B cell (primary cell): ENCODE measurements around the gene RTN4IP1.

Experiments
- EZH2 ChIP-seq: IDR thresholded peaks from 2 replicates; pipeline ENCODE4 v1.6.1; 2012; ENCODE audit warnings: borderline replicate concordance, low read depth, mild to moderate bottlenecking, moderate library complexity, low read length; ENCODE audit not compliant: insufficient read depth, poor library complexity, severe bottlenecking
- TF ChIP-seq, protein P1 (sequence below): fragments of 200-600 bp; IDR thresholded peaks from one replicate; pipeline ENCODE4 v1.8.0; 2022; ENCODE audit warnings: antibody characterized with exemption, mild to moderate bottlenecking

GRCh38 chr6:106639812-106640211 lies 10.5 kb upstream of the RTN4IP1 start:
- TF ChIP-seq, protein P1, sequence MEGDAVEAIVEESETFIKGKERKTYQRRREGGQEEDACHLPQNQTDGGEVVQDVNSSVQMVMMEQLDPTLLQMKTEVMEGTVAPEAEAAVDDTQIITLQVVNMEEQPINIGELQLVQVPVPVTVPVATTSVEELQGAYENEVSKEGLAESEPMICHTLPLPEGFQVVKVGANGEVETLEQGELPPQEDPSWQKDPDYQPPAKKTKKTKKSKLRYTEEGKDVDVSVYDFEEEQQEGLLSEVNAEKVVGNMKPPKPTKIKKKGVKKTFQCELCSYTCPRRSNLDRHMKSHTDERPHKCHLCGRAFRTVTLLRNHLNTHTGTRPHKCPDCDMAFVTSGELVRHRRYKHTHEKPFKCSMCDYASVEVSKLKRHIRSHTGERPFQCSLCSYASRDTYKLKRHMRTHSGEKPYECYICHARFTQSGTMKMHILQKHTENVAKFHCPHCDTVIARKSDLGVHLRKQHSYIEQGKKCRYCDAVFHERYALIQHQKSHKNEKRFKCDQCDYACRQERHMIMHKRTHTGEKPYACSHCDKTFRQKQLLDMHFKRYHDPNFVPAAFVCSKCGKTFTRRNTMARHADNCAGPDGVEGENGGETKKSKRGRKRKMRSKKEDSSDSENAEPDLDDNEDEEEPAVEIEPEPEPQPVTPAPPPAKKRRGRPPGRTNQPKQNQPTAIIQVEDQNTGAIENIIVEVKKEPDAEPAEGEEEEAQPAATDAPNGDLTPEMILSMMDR, result no peak
- no peak for TF ChIP-seq EZH2
